GM23338 (cell line): Measurements from ENCODE around the gene ULK3. TPM values are rescaled to one million over a fixed set of nuclear protein-coding genes. Genes with fewer than 3 reads are reported as not detected.

Source experiments
- ATAC-seq: fragments of 200-7000 bp; cut with Tn5 transposase; 3 replicates; pipeline ENCODE4 v1.9.1; 2020
- DNase-seq: peaks from one replicate; pipeline ENCODE4 v3.0.0-alpha.2; 2015; ENCODE audit warnings: low spot score
- H2AFZ ChIP-seq: fragments of 200-600 bp; sonication (generic); 2 replicates; pipeline ENCODE4 v1.8.0; 2016; ENCODE audit warnings: antibody characterized with exemption, mild to moderate bottlenecking, moderate library complexity
- H3F3A ChIP-seq: fragments of 200-600 bp; sonication (generic); replicated peaks from 2 replicates; pipeline ENCODE4 v1.8.0; 2017; ENCODE audit warnings: antibody characterized with exemption, mixed run types, low read depth
- H3K27ac ChIP-seq: fragments of 200-600 bp; sonication (generic); 2 replicates; pipeline ENCODE4 v1.6.1; 2016; ENCODE audit warnings: low read depth
- H3K27me3 ChIP-seq: fragments of 200-600 bp; sonication (generic); 2 replicates; pipeline ENCODE4 v1.8.0; 2016; ENCODE audit warnings: mild to moderate bottlenecking, mixed run types, moderate library complexity; ENCODE audit not compliant: insufficient read depth
- H3K36me3 ChIP-seq: fragments of 200-600 bp; sonication (generic); 2 replicates; pipeline ENCODE4 v1.8.0; 2016; ENCODE audit warnings: mild to moderate bottlenecking; ENCODE audit not compliant: insufficient read depth
- H3K4me1 ChIP-seq: fragments of 200-600 bp; sonication (generic); 2 replicates; pipeline ENCODE4 v1.8.0; 2016; ENCODE audit warnings: mild to moderate bottlenecking, moderate library complexity; ENCODE audit not compliant: insufficient read depth
- H3K4me2 ChIP-seq: fragments of 200-600 bp; sonication (generic); 2 replicates; pipeline ENCODE4 v1.7.1; 2017; ENCODE audit warnings: mixed run types
- H3K4me3 ChIP-seq: fragments of 200-600 bp; sonication (generic); 2 replicates; pipeline ENCODE4 v1.6.1; 2016; ENCODE audit warnings: mixed run types
- H3K79me2 ChIP-seq: fragments of 200-600 bp; sonication (generic); replicated peaks from 2 replicates; pipeline ENCODE4 v1.8.0; 2017; ENCODE audit warnings: mild to moderate bottlenecking; ENCODE audit not compliant: insufficient read depth
- H3K9me2 ChIP-seq: fragments of 200-600 bp; sonication (generic); 2 replicates; pipeline ENCODE4 v1.8.0; 2017; ENCODE audit not compliant: insufficient read depth
- H4K20me1 ChIP-seq: fragments of 200-600 bp; sonication (generic); replicated peaks from 2 replicates; pipeline ENCODE4 v1.8.0; 2017; ENCODE audit warnings: mild to moderate bottlenecking; ENCODE audit not compliant: insufficient read depth
- H3K27ac Mint-ChIP-seq: 2 replicates; pipeline ENCODE4 v1.8.0; 2020; ENCODE audit warnings: inconsistent platforms, mild to moderate bottlenecking, moderate library complexity, mixed read lengths
- H3K27me3 Mint-ChIP-seq: 3 replicates; pipeline ENCODE4 v1.8.0; 2022; ENCODE audit warnings: low read depth, mild to moderate bottlenecking, moderate library complexity, mixed read lengths, inconsistent platforms; ENCODE audit not compliant: insufficient read depth, poor library complexity
- H3K36me3 Mint-ChIP-seq: 3 replicates; pipeline ENCODE4 v1.8.0; 2021; ENCODE audit warnings: low read depth, mild to moderate bottlenecking, inconsistent platforms, moderate library complexity, mixed read lengths
- H3K4me1 Mint-ChIP-seq: 3 replicates; pipeline ENCODE4 v1.8.0; 2020; ENCODE audit warnings: mild to moderate bottlenecking, inconsistent platforms, mixed read lengths
- H3K4me3 Mint-ChIP-seq: 3 replicates; pipeline ENCODE4 v1.8.0; 2021; ENCODE audit warnings: moderate library complexity, mild to moderate bottlenecking, inconsistent platforms, mixed read lengths
- H3K9me3 Mint-ChIP-seq: 3 replicates; pipeline ENCODE4 v1.8.0; 2020; ENCODE audit warnings: moderate library complexity, mild to moderate bottlenecking, inconsistent platforms, mixed read lengths
- CREB1 ChIP-seq: fragments of 250-450 bp; sonication (Bioruptor Pico); IDR thresholded peaks from 2 replicates; pipeline ENCODE4 v1.5.0; 2020; ENCODE audit warnings: low read depth, mild to moderate bottlenecking, moderate library complexity
- EZH2 ChIP-seq: fragments of 200-600 bp; sonication (generic); IDR thresholded peaks from one replicate; pipeline ENCODE4 v1.8.0; 2017; ENCODE audit warnings: antibody characterized with exemption, mild to moderate bottlenecking, low read depth; ENCODE audit not compliant: unreplicated experiment
- EZH2phosphoT487 ChIP-seq: fragments of 200-600 bp; sonication (generic); IDR thresholded peaks from one replicate; pipeline ENCODE4 v1.8.1; 2018; ENCODE audit warnings: antibody characterized with exemption; ENCODE audit not compliant: unreplicated experiment
- JUNB ChIP-seq: IDR thresholded peaks from one replicate; pipeline ENCODE4 v1.6.1; 2016; ENCODE audit warnings: antibody characterized with exemption; ENCODE audit not compliant: unreplicated experiment
- NANOG ChIP-seq: IDR thresholded peaks from 2 replicates; pipeline ENCODE4 v1.6.1; 2016; ENCODE audit warnings: antibody characterized with exemption, borderline replicate concordance
- POLR2AphosphoS5 ChIP-seq: IDR thresholded peaks from 2 replicates; pipeline ENCODE4 v1.6.1; 2016; ENCODE audit warnings: antibody characterized with exemption, low read depth
- ZNF114 ChIP-seq: fragments of 250-450 bp; sonication (Bioruptor Pico); IDR thresholded peaks from 2 replicates; pipeline ENCODE4 v1.5.0; 2020; ENCODE audit warnings: mild to moderate bottlenecking, moderate library complexity
- ZNF331 ChIP-seq: fragments of 250-450 bp; sonication (Bioruptor Pico); IDR thresholded peaks from 2 replicates; pipeline ENCODE4 v1.5.0; 2020; ENCODE audit warnings: low read depth, mild to moderate bottlenecking, moderate library complexity
- polyA plus RNA-seq: library from polyadenylated mRNA; unstranded; fragments of >200 nt; fragmentation: Nextera tagmentation; extraction: Ambion mirVana; gene quantifications from 2 replicates; pipeline ENCODE4 v1.2.1, GENCODE V29; 2016
- total RNA-seq: library from RNA; depleted of rRNA; stranded (reverse); fragments of >200 nt; shearing (Covaris generic); gene quantifications from 2 replicates; pipeline ENCODE4 v1.2.3, GENCODE V29; 2014
- TF ChIP-seq, protein P1 (sequence below), 2 experiments: fragments of 200-600 bp in 1 of 2; sonication (generic) in 1 of 2; conservative IDR thresholded peaks; 2 replicates each; pipeline versions ENCODE4 v1.5.1 to v1.6.1; 2016 to 2017; ENCODE audit warnings: antibody characterized with exemption in 2 of 2, low read depth in 2 of 2, mild to moderate bottlenecking in 2 of 2, moderate library complexity in 1 of 2
- TF ChIP-seq, protein P2 (sequence below): IDR thresholded peaks from 2 replicates; pipeline ENCODE4 v1.6.1; 2016; ENCODE audit warnings: antibody characterized with exemption
- TF ChIP-seq, protein P3 (sequence below): fragments of 250-450 bp; sonication (Bioruptor Pico); IDR thresholded peaks from 2 replicates; pipeline ENCODE4 v1.5.0; 2020; ENCODE audit warnings: mild to moderate bottlenecking, moderate library complexity

ULK3 gene
- total and polyA plus RNA-seq, 2 experiments from 2014 or later: 20.3 to 35.4 TPM

DNA sequence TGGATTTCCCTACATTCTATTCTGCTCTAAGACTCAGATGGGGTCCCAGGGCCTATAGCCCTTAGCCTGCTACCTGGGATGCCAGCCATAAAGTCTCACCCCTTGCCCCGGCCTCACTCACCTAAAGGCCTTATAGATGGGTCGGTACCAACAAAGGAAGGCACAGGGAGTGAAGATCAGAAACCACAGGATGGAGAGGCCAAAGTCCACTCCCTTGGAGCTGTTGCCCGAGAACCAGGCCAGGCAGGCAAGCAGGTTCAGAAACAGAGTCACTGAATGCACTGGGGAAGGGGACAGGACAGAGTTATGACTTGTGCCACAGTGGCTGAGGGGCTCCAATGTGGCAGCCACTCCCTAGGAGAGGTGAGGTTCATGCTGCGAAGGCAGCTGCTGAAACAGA is 7.4 kb upstream of the ULK3 start:
- Histone ChIP-seq H3K27ac (no peak overlapping the region), H3K4me1 (no peaks in the 10 kb centered on the region), H3K4me3 (no peak overlapping the region), H3K4me2 (no peak overlapping the region), H3K27me3 (no peaks in the 10 kb centered on the region), H3F3A (no peaks in the 10 kb centered on the region), H2AFZ (no peak overlapping the region), H3K79me2 (no peaks in the 10 kb centered on the region), H3K9me2 (no peaks in the 10 kb centered on the region), H4K20me1 (no peaks in the 10 kb centered on the region), H3K36me3 (no peaks in the 10 kb centered on the region)
- Mint-ChIP-seq H3K36me3 (peaks cover 28% of the 10 kb centered on the region), H3K9me3 (no peaks in the 10 kb centered on the region), H3K4me1 (no peaks in the 10 kb centered on the region), H3K4me3 (no peak overlapping the region), H3K27me3 (peaks cover 8% of the 10 kb centered on the region), H3K27ac (no peak overlapping the region)
- ATAC-seq (no peak), DNase-seq (no peak)
- TF ChIP-seq NANOG (no peak), CREB1 (CRISPR knock-in tag) (no peak), EZH2 (no peak), JUNB (no peak), EZH2phosphoT487 (no peak), ZNF114 (CRISPR knock-in tag) (no peak)
- TF ChIP-seq, protein P1, sequence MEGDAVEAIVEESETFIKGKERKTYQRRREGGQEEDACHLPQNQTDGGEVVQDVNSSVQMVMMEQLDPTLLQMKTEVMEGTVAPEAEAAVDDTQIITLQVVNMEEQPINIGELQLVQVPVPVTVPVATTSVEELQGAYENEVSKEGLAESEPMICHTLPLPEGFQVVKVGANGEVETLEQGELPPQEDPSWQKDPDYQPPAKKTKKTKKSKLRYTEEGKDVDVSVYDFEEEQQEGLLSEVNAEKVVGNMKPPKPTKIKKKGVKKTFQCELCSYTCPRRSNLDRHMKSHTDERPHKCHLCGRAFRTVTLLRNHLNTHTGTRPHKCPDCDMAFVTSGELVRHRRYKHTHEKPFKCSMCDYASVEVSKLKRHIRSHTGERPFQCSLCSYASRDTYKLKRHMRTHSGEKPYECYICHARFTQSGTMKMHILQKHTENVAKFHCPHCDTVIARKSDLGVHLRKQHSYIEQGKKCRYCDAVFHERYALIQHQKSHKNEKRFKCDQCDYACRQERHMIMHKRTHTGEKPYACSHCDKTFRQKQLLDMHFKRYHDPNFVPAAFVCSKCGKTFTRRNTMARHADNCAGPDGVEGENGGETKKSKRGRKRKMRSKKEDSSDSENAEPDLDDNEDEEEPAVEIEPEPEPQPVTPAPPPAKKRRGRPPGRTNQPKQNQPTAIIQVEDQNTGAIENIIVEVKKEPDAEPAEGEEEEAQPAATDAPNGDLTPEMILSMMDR (conservative IDR thresholded peaks at IDR 0.05; ENCODE audit: low read depth in 2 of 2): no peak
- TF ChIP-seq, protein P2, sequence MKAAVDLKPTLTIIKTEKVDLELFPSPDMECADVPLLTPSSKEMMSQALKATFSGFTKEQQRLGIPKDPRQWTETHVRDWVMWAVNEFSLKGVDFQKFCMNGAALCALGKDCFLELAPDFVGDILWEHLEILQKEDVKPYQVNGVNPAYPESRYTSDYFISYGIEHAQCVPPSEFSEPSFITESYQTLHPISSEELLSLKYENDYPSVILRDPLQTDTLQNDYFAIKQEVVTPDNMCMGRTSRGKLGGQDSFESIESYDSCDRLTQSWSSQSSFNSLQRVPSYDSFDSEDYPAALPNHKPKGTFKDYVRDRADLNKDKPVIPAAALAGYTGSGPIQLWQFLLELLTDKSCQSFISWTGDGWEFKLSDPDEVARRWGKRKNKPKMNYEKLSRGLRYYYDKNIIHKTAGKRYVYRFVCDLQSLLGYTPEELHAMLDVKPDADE: no peak

DNA sequence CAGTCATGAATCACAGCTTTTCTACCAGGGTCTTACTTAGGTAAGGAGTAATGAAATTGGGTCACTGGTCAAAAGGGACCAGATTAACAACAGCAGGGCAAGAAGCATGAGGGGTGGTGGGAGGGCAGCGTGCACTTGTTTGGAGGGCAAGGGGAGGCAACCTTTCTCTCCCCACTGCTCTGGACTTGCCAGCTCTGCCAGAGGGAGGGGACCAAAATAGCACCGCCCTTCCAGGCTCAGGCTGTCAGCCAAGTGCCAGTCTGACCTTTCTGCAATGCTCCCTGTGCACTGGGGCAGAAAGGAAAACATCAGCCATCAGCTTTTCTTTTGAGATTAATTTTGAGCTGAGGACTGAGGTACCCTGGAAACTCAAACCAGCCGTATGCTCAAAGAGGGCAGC is 4.5 kb upstream of the ULK3 start:
- peaks cover 26% of the 10 kb centered on the region for H3K36me3 Mint-ChIP-seq
- no peak overlapping the region for H2AFZ ChIP-seq
- H3K4me1 Mint-ChIP-seq: peaks cover 3% of the 10 kb centered on the region
- no peak overlapping the region for H3K4me2 ChIP-seq
- no peaks in the 10 kb centered on the region for H3K9me3 Mint-ChIP-seq
- no peak overlapping the region for H3K27ac ChIP-seq
- H4K20me1 ChIP-seq: no peaks in the 10 kb centered on the region
- no peak overlapping the region for H3K4me3 Mint-ChIP-seq
- no peak overlapping the region for H3K4me3 ChIP-seq
- ATAC-seq (no peak), DNase-seq (no peak)
- H3K27ac Mint-ChIP-seq: no peak overlapping the region
- H3K27me3 Mint-ChIP-seq: peaks cover 12% of the 10 kb centered on the region
- 0 out of 2 replicates have a peak, but pooled peaks cover 5% of the 10 kb centered on the region for H3F3A ChIP-seq
- H3K27me3 ChIP-seq: no peaks in the 10 kb centered on the region
- H3K9me2 ChIP-seq: no peaks in the 10 kb centered on the region
- H3K4me1 ChIP-seq: peaks cover 9% of the 10 kb centered on the region
- no peaks in the 10 kb centered on the region for H3K79me2 ChIP-seq
- no peaks in the 10 kb centered on the region for H3K36me3 ChIP-seq
- TF ChIP-seq EZH2 (no peak), EZH2phosphoT487 (no peak), ZNF331 (CRISPR knock-in tag) (no peak), NANOG (no peak), POLR2AphosphoS5 (no peak)
- TF ChIP-seq, protein P3, sequence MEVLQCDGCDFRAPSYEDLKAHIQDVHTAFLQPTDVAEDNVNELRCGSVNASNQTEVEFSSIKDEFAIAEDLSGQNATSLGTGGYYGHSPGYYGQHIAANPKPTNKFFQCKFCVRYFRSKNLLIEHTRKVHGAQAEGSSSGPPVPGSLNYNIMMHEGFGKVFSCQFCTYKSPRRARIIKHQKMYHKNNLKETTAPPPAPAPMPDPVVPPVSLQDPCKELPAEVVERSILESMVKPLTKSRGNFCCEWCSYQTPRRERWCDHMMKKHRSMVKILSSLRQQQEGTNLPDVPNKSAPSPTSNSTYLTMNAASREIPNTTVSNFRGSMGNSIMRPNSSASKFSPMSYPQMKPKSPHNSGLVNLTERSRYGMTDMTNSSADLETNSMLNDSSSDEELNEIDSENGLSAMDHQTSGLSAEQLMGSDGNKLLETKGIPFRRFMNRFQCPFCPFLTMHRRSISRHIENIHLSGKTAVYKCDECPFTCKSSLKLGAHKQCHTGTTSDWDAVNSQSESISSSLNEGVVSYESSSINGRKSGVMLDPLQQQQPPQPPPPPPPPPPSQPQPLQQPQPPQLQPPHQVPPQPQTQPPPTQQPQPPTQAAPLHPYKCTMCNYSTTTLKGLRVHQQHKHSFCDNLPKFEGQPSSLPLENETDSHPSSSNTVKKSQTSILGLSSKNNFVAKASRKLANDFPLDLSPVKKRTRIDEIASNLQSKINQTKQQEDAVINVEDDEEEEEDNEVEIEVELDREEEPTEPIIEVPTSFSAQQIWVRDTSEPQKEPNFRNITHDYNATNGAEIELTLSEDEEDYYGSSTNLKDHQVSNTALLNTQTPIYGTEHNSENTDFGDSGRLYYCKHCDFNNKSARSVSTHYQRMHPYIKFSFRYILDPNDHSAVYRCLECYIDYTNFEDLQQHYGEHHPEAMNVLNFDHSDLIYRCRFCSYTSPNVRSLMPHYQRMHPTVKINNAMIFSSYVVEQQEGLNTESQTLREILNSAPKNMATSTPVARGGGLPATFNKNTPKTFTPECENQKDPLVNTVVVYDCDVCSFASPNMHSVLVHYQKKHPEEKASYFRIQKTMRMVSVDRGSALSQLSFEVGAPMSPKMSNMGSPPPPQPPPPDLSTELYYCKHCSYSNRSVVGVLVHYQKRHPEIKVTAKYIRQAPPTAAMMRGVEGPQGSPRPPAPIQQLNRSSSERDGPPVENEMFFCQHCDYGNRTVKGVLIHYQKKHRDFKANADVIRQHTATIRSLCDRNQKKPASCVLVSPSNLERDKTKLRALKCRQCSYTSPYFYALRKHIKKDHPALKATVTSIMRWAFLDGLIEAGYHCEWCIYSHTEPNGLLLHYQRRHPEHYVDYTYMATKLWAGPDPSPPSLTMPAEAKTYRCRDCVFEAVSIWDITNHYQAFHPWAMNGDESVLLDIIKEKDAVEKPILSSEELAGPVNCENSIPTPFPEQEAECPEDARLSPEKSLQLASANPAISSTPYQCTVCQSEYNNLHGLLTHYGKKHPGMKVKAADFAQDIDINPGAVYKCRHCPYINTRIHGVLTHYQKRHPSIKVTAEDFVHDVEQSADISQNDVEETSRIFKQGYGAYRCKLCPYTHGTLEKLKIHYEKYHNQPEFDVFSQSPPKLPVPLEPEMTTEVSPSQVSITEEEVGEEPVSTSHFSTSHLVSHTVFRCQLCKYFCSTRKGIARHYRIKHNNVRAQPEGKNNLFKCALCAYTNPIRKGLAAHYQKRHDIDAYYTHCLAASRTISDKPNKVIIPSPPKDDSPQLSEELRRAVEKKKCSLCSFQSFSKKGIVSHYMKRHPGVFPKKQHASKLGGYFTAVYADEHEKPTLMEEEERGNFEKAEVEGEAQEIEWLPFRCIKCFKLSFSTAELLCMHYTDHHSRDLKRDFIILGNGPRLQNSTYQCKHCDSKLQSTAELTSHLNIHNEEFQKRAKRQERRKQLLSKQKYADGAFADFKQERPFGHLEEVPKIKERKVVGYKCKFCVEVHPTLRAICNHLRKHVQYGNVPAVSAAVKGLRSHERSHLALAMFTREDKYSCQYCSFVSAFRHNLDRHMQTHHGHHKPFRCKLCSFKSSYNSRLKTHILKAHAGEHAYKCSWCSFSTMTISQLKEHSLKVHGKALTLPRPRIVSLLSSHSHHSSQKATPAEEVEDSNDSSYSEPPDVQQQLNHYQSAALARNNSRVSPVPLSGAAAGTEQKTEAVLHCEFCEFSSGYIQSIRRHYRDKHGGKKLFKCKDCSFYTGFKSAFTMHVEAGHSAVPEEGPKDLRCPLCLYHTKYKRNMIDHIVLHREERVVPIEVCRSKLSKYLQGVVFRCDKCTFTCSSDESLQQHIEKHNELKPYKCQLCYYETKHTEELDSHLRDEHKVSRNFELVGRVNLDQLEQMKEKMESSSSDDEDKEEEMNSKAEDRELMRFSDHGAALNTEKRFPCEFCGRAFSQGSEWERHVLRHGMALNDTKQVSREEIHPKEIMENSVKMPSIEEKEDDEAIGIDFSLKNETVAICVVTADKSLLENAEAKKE (CRISPR knock-in tag): no peak
